ENCODE results near the gene GSTO1.

GSTO1 gene

DNA sequence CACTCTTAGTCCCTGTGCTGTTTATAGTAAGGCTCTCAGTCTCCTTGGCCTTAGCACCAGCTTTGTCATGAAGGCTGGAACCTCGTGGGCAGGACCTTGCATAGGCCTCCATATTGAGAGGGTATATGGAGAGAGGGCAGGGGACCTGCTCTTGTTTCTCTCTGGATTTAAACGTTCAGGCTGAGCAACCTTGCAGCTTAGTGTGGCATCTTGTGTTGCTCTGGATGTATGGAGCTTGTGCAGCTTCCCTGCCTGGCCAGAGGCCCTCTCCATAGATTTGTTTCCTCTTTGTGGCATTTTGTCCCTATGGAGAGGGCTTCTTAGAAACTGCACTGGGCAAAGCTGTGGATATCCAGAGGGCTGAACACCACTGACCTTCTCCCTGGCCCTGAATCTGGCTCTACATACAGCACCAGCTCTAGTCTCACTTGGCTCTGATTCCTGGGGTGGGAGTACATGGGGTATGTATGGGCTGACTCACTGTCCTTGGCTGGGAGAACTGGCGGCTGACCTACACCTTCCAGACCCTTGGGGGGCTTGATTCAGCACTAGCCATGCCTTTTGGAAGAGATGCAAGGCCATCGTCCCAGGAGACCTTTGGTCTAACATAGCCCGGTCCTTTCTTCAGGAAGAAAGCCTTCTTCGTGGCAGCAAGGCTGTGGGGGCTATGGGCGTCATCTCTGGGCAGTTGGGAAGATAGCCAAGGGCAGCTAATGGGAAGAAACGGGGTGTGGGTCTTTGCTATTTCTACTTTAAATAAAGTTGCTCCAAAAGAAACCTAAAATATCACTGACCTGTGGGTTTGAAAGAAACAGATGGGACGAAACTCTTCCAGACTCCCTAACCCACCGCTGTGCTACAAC, 53.1 kb downstream of the GSTO1 start:
- no peak for DNase-seq

DNA sequence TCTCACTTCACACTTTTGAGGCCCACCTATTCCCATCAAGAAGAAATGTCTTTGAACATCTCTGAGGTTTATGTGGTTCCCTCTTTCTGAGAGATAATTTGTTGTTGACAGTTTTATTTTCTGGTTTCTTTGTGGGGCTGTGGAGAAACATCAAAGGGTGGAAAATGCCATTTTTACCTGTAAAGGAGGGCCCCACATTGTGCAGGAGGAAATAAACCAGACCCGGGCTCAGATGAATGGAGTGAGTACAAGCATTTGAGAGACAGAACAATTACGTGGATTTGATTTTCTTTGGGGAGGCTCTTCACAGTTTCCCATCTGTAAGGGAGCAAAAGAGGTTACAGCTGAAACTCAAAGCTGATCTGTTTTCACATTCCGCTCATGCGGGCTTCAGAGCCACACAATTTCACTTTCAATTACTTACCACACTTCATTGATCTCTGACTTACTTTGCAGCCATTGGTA, 53.8 kb downstream of the GSTO1 start:
- DNase-seq, result no peak

- DNase-seq, result no peak
Measured at GRCh38 chr10:104309980-104310978, 55.6 kb downstream of the GSTO1 start.

GRCh38 chr10:104311184-104311720, 56.6 kb downstream of the GSTO1 start:
- no peak for DNase-seq

DNA sequence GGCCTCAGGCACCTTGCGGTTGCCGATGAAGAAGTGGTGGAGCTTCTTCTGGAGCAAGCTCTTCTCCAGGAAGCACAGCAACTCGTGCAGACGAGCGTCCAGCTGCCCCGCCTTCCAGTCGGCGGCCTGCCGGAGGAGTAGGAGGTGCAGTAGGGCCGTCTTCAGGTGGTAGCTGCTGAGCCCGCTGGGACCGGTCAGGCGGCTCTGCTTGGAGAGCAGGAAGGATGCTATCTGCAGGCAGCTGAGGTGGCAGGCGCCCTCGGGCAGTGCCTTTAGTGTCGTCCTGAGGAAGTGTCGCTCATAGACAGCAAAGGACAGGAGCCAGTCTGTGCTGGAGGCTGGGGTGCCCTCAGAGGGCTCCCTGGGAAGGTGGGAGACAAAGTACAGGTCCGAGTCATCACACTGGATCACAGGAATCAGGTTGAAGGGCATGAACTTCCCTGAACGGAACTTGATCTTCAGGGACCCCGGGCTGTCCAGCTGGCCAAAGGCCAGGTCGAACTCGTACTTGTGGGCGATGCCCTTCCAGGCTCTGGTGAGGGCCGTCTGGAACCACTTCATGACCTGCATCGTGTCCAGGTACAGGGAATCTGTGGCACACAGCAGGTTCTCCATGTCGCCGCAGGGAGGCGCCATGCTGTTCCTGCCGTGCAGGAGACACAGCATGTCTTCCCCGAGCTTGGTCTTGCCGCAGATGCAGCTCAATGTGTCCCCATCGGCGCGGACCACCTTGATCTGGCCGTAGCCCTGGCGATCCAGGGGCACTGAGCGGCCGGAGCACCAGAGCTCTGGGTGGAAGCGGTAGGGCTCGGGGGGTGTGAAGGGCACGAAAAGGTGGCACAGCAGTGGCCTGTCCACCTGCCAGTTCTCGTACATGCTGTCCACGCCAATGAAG, 60.1 kb downstream of the GSTO1 start:
- no peak for DNase-seq

GRCh38 chr10:104315486-104315921, 60.8 kb downstream of the GSTO1 start:
- DNase-seq, result no peak

GRCh38 chr10:104316321-104317099, 61.8 kb downstream of the GSTO1 start:
- DNase-seq, result no peak
